HCT116 (cell line): ENCODE results near the gene ANKRD7. TPM values are rescaled to one million over a fixed set of nuclear protein-coding genes. Genes with fewer than 3 reads are reported as not detected.

ENCODE experiments used
- ATAC-seq: fragments of 200-7000 bp; cut with Tn5 transposase; 2 replicates; pipeline ENCODE4 v1.9.1; 2020; ENCODE audit warnings: mild to moderate bottlenecking, moderate library complexity
- BruUV-seq: library from RNA; stranded (reverse); fragments of 400-500 nt; replicated peaks from 2 replicates; lab custom pipeline; 2021; lab: Mats Ljungman, UMichigan
- CTCF ChIA-PET: fragments of 300-600 bp; sonication (Branson Sonifier 250); formaldehyde crosslinking; loops from one replicate; lab custom pipeline; 2021; ENCODE audit warnings: antibody characterized with exemption; lab: Charles Lee
- POLR2A ChIA-PET: fragments of 300-600, 350-600 bp; sonication (Branson Sonifier 250); formaldehyde crosslinking; loops from one replicate; lab custom pipeline; 2021; ENCODE audit warnings: antibody characterized with exemption; lab: Charles Lee
- RAD21 ChIA-PET, 2 experiments: fragments of 300-600 bp; sonication (Branson Sonifier 250); formaldehyde crosslinking; loops; one replicate each; lab custom pipeline; 2023; ENCODE audit warnings: low total read pairs in 2 of 2; ENCODE audit not compliant: uncharacterized antibody in 2 of 2, unreplicated experiment in 2 of 2, low non-redundant PET in 1 of 2; lab: Charles Lee
- DNase-seq: peaks from one replicate; pipeline ENCODE4 v3.0.0-alpha.2; 2010; ENCODE audit warnings: low read depth, low spot score
- H2AFZ ChIP-seq: fragments of 200-600 bp; shearing (Covaris generic), sonication (generic); 2 replicates; pipeline ENCODE4 v1.6.1; 2017; ENCODE audit warnings: low read depth, mixed run types, mixed read lengths, antibody characterized with exemption, low read length; ENCODE audit not compliant: poor library complexity, severe bottlenecking
- H3K27ac ChIP-seq: 2 replicates; pipeline ENCODE4 v1.5.1; 2012; ENCODE audit warnings: low read depth, low read length
- H3K27me3 ChIP-seq: fragments of 200-600 bp; sonication (generic); 2 replicates; pipeline ENCODE4 v1.6.1; 2016; ENCODE audit warnings: mixed run types, low read length, mixed read lengths; ENCODE audit not compliant: insufficient read depth
- H3K36me3 ChIP-seq, 2 experiments: fragments of 200-500 bp in 1 of 2; fragments of 200-600 bp in 1 of 2; sonication (Bioruptor generic) in 1 of 2; sonication (generic) in 1 of 2; 2 replicates each; pipeline versions ENCODE4 v1.5.1 to v1.6.1; 2014 to 2016; ENCODE audit warnings: low read length in 2 of 2, inconsistent platforms in 1 of 2, mixed read lengths in 1 of 2, mixed run types in 1 of 2; ENCODE audit not compliant: insufficient read depth in 2 of 2, control insufficient read depth in 1 of 2
- H3K4me1 ChIP-seq, 2 experiments: fragments of 200-600 bp in 1 of 2; sonication (generic) in 1 of 2; 2 replicates each; pipeline versions ENCODE4 v1.5.1 to v1.6.1; 2012 to 2017; ENCODE audit warnings: low read length in 2 of 2, inconsistent platforms in 1 of 2, mild to moderate bottlenecking in 1 of 2, mixed read lengths in 1 of 2, mixed run types in 1 of 2, moderate library complexity in 1 of 2; ENCODE audit not compliant: insufficient read depth in 2 of 2, control insufficient read depth in 1 of 2
- H3K4me2 ChIP-seq: fragments of 200-600 bp; sonication (generic); 2 replicates; pipeline ENCODE4 v1.6.1; 2017; ENCODE audit warnings: mixed run types, low read length, mixed read lengths
- H3K4me3 ChIP-seq, 2 experiments: fragments of 200-600 bp in 1 of 2; sonication (generic) in 1 of 2; replicated peaks in 1 of 2; 2 replicates each; pipeline ENCODE4 v1.5.1; 2011 to 2016; ENCODE audit warnings: low read length in 2 of 2, control low read depth in 1 of 2, low read depth in 1 of 2, mild to moderate bottlenecking in 1 of 2, mixed read lengths in 1 of 2, mixed run types in 1 of 2
- H3K79me2 ChIP-seq: fragments of 200-600 bp; sonication (generic); 2 replicates; pipeline ENCODE4 v1.6.1; 2017; ENCODE audit warnings: mild to moderate bottlenecking, mixed run types, low read length, moderate library complexity, mixed read lengths; ENCODE audit not compliant: insufficient read depth
- H3K9ac ChIP-seq: fragments of 200-600 bp; sonication (generic); 2 replicates; pipeline ENCODE4 v1.6.1; 2016; ENCODE audit warnings: low read length, mixed read lengths
- H3K9me2 ChIP-seq: fragments of 200-600 bp; sonication (generic), shearing (Covaris generic); 2 replicates; pipeline ENCODE4 v1.6.1; 2017; ENCODE audit warnings: mixed run types, mild to moderate bottlenecking, moderate library complexity; ENCODE audit not compliant: insufficient read depth
- H3K9me3 ChIP-seq, 2 experiments: fragments of 200-500 bp in 1 of 2; fragments of 200-600 bp in 1 of 2; sonication (Bioruptor generic) in 1 of 2; sonication (generic) in 1 of 2; 2 replicates each; pipeline ENCODE4 v1.6.1; 2014 to 2017; ENCODE audit warnings: low read length in 2 of 2, mixed read lengths in 2 of 2, inconsistent platforms in 1 of 2, low read depth in 1 of 2, mild to moderate bottlenecking in 1 of 2, mixed run types in 1 of 2, moderate library complexity in 1 of 2; ENCODE audit not compliant: control insufficient read depth in 1 of 2, insufficient read depth in 1 of 2
- H4K20me1 ChIP-seq: fragments of 200-600 bp; sonication (generic), shearing (Covaris generic); 2 replicates; pipeline ENCODE4 v1.6.1; 2017; ENCODE audit warnings: mixed run types, mild to moderate bottlenecking, moderate library complexity; ENCODE audit not compliant: insufficient read depth
- CEBPB ChIP-seq: IDR thresholded peaks from 2 replicates; pipeline ENCODE4 v1.6.1; 2012; ENCODE audit warnings: low read depth
- ELF1 ChIP-seq: IDR thresholded peaks from 2 replicates; pipeline ENCODE4 v1.6.1; 2012; ENCODE audit warnings: low read depth, borderline replicate concordance
- EZH2phosphoT487 ChIP-seq: fragments of 200-600 bp; IDR thresholded peaks from 2 replicates; pipeline ENCODE4 v1.6.1; 2018; ENCODE audit warnings: antibody characterized with exemption, borderline replicate concordance
- JUND ChIP-seq: IDR thresholded peaks from 2 replicates; pipeline ENCODE4 v1.6.1; 2012
- POLR2A ChIP-seq: IDR thresholded peaks from 2 replicates; pipeline ENCODE4 v1.7.0; 2011; ENCODE audit warnings: borderline replicate concordance; ENCODE audit not compliant: insufficient read depth, insufficient read length; ENCODE audit errors: extremely low read depth
- POLR2AphosphoS5 ChIP-seq: IDR thresholded peaks from 2 replicates; pipeline ENCODE4 v1.6.1; 2011; ENCODE audit warnings: mild to moderate bottlenecking, low read depth, low read length, moderate library complexity
- RAD21 ChIP-seq: IDR thresholded peaks from 2 replicates; pipeline ENCODE4 v1.6.1; 2012; ENCODE audit warnings: low read depth, mild to moderate bottlenecking
- SRF ChIP-seq: IDR thresholded peaks from 2 replicates; pipeline ENCODE4 v1.6.1; 2012; ENCODE audit warnings: low read depth
- TCF7L2 ChIP-seq: IDR thresholded peaks from 2 replicates; pipeline ENCODE4 v1.7.0; 2011; ENCODE audit warnings: borderline replicate concordance, inconsistent platforms; ENCODE audit not compliant: insufficient read depth, insufficient read length; ENCODE audit errors: extremely low read depth
- YY1 ChIP-seq: IDR thresholded peaks from 2 replicates; pipeline ENCODE4 v1.6.1; 2011; ENCODE audit warnings: low read length, low read depth, moderate library complexity, mild to moderate bottlenecking; ENCODE audit not compliant: insufficient replicate concordance; ENCODE audit errors: extremely low read depth
- ZNF274 ChIP-seq: fragments of 200-500 bp; sonication (Bioruptor generic); IDR thresholded peaks from 2 replicates; pipeline ENCODE4 v1.6.1; 2014; ENCODE audit warnings: mild to moderate bottlenecking, low read depth, low read length, inconsistent platforms
- intact Hi-C: fragments of 100-400 bp; cut with micrococcal nuclease; formaldehyde crosslinking; loops from 2 replicates; pipeline ENCODE4 v1.10.0; 2022
- total RNA-seq: library from RNA; stranded (reverse); gene quantifications from one replicate; pipeline ENCODE4 v1.2.1, GENCODE V29; 2021; ENCODE audit not compliant: unreplicated experiment
- TF ChIP-seq, protein P1 (sequence below): IDR thresholded peaks from 2 replicates; pipeline ENCODE4 v1.6.1; 2012; ENCODE audit warnings: low read depth
- TF ChIP-seq, protein P2 (sequence below), 3 experiments: fragments of 200-600 bp in 1 of 3; sonication (generic) in 1 of 3; IDR thresholded peaks in 2 of 3; conservative IDR thresholded peaks in 1 of 3; 2 replicates each; pipeline ENCODE4 v1.5.1; 2012 to 2017; ENCODE audit warnings: low read depth in 2 of 3, low read length in 2 of 3, antibody characterized with exemption in 1 of 3, borderline replicate concordance in 1 of 3, control low read depth in 1 of 3, mild to moderate bottlenecking in 1 of 3, mixed read lengths in 1 of 3, mixed run types in 1 of 3, moderate library complexity in 1 of 3; ENCODE audit not compliant: insufficient read depth in 1 of 3
- TF ChIP-seq, protein P3 (sequence below): IDR thresholded peaks from 2 replicates; pipeline ENCODE4 v1.6.1; 2011; ENCODE audit warnings: mild to moderate bottlenecking, low read length, moderate library complexity; ENCODE audit not compliant: insufficient replicate concordance; ENCODE audit errors: extremely low read depth
- TF ChIP-seq, protein P4 (sequence below): IDR thresholded peaks from 2 replicates; pipeline ENCODE4 v1.6.1; 2012

ANKRD7 gene
- total RNA-seq, 1 experiment from 2014 or later: not detected

DNA sequence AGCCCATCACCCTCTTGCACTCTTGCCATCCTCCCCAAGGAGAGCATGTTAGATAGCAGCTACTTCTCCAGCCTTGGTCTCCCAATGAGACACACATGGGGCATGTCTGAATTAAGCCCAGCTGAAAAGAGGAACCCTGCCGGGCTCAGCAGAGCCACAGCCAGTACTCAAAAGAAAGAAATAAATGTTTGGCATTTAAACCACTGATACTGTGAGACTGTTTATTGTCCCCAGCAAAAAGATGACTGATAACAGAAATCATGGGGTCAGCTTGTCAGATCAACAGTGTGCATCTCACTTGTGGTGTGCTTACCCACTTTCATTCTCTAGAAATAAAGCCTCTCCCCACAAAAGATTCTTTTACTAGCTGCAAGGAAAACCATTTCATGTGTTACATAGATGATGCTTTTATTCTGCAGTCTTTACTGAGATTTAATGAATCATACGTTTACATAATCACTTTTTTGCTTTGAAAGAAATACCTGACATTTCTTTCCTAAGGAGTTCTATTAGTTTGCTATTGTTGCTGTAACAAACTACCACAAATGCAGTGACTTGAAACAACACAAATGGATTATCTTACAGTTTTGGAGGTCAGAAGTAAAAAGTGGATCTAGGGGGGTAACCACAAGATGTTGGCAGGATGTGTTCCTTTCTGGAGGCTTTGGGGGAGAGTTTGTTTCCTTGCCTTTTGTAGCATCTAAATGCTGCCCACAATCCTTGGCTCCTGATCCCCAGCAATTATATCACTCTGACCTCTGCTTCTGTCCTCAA lies 20.9 kb downstream of the ANKRD7 start:
- no peaks in the 10 kb centered on the region for H3K9me3 ChIP-seq
- RAD21 ChIA-PET: no interaction called here

More for the DNA sequence above, 20.9 kb downstream of the ANKRD7 start:
- Histone ChIP-seq H3K36me3 (no peaks in the 10 kb centered on the region), H3K9ac (no peak overlapping the region)
- no TSS peak for BruUV-seq
- TF ChIP-seq CEBPB (no peak), POLR2AphosphoS5 (no peak), ZNF274 (no peak), YY1 (no peak), JUND (no peak), EZH2phosphoT487 (no peak), RAD21 (no peak), SRF (no peak), TCF7L2 (no peak), POLR2A (no peak), ELF1 (no peak)
- TF ChIP-seq, protein P1, sequence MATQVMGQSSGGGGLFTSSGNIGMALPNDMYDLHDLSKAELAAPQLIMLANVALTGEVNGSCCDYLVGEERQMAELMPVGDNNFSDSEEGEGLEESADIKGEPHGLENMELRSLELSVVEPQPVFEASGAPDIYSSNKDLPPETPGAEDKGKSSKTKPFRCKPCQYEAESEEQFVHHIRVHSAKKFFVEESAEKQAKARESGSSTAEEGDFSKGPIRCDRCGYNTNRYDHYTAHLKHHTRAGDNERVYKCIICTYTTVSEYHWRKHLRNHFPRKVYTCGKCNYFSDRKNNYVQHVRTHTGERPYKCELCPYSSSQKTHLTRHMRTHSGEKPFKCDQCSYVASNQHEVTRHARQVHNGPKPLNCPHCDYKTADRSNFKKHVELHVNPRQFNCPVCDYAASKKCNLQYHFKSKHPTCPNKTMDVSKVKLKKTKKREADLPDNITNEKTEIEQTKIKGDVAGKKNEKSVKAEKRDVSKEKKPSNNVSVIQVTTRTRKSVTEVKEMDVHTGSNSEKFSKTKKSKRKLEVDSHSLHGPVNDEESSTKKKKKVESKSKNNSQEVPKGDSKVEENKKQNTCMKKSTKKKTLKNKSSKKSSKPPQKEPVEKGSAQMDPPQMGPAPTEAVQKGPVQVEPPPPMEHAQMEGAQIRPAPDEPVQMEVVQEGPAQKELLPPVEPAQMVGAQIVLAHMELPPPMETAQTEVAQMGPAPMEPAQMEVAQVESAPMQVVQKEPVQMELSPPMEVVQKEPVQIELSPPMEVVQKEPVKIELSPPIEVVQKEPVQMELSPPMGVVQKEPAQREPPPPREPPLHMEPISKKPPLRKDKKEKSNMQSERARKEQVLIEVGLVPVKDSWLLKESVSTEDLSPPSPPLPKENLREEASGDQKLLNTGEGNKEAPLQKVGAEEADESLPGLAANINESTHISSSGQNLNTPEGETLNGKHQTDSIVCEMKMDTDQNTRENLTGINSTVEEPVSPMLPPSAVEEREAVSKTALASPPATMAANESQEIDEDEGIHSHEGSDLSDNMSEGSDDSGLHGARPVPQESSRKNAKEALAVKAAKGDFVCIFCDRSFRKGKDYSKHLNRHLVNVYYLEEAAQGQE: no peak
- TF ChIP-seq, protein P2, sequence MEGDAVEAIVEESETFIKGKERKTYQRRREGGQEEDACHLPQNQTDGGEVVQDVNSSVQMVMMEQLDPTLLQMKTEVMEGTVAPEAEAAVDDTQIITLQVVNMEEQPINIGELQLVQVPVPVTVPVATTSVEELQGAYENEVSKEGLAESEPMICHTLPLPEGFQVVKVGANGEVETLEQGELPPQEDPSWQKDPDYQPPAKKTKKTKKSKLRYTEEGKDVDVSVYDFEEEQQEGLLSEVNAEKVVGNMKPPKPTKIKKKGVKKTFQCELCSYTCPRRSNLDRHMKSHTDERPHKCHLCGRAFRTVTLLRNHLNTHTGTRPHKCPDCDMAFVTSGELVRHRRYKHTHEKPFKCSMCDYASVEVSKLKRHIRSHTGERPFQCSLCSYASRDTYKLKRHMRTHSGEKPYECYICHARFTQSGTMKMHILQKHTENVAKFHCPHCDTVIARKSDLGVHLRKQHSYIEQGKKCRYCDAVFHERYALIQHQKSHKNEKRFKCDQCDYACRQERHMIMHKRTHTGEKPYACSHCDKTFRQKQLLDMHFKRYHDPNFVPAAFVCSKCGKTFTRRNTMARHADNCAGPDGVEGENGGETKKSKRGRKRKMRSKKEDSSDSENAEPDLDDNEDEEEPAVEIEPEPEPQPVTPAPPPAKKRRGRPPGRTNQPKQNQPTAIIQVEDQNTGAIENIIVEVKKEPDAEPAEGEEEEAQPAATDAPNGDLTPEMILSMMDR (IDR thresholded peaks at IDR 0.05 in 2 of 3, conservative IDR thresholded peaks at IDR 0.05 in 1 of 3; ENCODE audit: borderline replicate concordance in 1 of 3, insufficient read depth in 1 of 3, low read depth in 2 of 3, low read length in 2 of 3): no peak
- TF ChIP-seq, protein P3, sequence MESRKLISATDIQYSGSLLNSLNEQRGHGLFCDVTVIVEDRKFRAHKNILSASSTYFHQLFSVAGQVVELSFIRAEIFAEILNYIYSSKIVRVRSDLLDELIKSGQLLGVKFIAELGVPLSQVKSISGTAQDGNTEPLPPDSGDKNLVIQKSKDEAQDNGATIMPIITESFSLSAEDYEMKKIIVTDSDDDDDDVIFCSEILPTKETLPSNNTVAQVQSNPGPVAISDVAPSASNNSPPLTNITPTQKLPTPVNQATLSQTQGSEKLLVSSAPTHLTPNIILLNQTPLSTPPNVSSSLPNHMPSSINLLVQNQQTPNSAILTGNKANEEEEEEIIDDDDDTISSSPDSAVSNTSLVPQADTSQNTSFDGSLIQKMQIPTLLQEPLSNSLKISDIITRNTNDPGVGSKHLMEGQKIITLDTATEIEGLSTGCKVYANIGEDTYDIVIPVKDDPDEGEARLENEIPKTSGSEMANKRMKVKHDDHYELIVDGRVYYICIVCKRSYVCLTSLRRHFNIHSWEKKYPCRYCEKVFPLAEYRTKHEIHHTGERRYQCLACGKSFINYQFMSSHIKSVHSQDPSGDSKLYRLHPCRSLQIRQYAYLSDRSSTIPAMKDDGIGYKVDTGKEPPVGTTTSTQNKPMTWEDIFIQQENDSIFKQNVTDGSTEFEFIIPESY: no peak
- TF ChIP-seq, protein P4, sequence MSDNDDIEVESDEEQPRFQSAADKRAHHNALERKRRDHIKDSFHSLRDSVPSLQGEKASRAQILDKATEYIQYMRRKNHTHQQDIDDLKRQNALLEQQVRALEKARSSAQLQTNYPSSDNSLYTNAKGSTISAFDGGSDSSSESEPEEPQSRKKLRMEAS: no peak
- TF ChIP-seq, all 23 proteins: peak for 0
- H4K20me1 ChIP-seq: no peaks in the 10 kb centered on the region
- intact Hi-C loops: no loop called here
- ATAC-seq (no peak), DNase-seq (no peak)
- no peaks in the 10 kb centered on the region for H3K27me3 ChIP-seq
- POLR2A ChIA-PET: no interaction called here
- H3K79me2 ChIP-seq: no peaks in the 10 kb centered on the region
- no peaks in the 10 kb centered on the region for H3K9me2 ChIP-seq
- no peak overlapping the region for H3K27ac ChIP-seq
- no peaks in the 10 kb centered on the region for H3K4me1 ChIP-seq
- no peak overlapping the region for H3K4me3 ChIP-seq
- CTCF ChIA-PET: no interaction called here
- H2AFZ ChIP-seq: no peak overlapping the region
- H3K4me2 ChIP-seq: no peak overlapping the region
